ENCODE results near the gene CFAP61.
"Not testable (repeated sequence)": the region's sequence is repeated elsewhere in the genome, so short reads cannot be mapped to it uniquely, and the experiment has no call there.

CFAP61 gene

DNA sequence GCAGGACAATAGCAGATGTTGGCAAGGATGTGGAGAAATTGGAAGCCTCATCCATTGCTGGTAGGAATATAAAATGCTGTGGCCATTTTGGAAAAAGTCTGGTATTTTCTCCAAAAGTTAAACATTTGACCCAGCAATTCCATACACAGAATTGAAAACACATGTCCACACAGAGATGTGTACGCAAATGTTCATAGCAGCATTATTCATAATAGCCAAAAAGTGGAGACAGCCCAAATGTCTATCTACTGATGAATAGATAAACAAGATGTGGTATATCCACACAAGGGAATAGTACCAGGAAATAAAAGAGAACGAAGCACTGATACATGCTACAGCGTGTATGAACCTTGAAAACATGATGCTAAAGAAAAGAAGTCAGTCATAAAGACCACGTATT, 40.5 kb downstream of the CFAP61 start:
- FAIRE-seq (no peak), DNase-seq (ENCODE audit: low spot score) (no peak)

DNA sequence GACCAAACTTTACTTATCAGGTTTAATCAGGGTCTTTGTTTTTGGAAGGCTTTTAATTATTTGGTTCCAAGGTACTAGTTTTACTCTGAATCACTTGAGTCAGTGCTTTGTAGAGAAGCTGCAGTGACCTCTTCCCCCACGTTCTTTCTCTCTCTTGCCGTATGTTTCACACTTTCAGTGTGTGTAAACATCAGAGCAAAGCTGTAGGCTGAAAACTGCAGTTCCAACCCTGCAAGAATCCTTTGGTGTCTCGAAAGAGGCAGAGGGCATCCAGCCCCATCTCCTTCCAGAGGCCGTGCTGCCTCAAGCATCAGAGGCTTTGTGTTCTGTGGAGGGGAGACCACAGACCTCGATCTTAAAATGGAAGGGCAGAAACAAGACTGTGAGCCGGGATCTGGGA, 42.1 kb downstream of the CFAP61 start:
- no peak for FAIRE-seq
- DNase-seq (ENCODE audit: low spot score), result no peak

DNA sequence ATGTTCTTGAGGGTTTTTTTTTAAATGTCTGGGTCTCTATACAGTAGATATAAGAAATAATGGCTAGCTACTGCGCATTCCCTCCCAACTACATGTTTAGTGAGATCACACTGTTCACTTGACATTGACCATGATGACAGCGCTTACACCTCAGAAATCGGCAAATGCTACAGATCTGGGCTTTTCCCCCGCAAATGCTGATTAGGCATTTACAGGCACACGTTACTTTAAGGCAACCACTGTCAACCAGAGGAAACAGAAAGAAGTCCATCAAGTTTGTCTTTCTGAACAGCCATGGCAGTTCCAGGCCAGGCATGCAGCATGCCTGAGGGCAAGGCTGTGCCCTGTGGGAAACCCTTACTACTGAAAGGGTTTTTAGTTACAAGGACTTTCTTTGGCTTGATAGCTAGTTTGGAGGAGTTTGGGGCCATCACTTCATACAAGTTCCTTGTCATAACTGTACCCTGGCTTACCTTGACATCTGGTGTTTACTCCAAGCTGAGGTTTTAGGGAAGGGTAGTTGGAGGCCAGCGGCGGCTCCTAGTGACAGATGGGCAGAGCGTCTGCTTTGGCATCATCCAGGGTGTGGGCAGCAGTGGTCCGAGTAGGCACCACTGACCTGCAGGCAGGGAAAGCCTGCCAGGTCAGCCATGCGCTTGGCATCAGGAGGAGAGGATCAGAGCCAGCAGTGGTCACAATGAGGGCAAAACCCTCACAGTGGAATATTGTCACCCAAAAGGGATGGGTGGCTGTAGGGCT, 43.0 kb downstream of the CFAP61 start:
- DNase-seq (ENCODE audit: low spot score) (no peak), FAIRE-seq (no peak)

DNA sequence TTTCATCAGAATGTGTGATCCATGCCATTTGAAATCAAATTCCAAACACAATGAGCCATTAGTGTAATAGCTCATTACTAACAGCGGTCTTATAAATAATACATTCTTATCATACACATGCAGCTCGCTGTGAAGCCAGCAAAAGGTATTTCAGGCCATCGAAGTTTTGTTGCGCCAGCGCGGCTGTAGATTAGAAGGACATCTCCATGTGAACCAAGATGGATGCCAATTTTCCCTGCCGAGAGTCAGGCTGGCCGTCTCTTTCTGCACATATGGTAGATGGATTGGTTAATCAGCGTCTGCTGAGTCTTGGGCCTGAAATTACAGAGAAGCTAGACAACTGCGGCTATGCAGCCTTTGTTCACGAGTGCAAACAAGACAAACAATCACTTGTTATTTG, 44.1 kb downstream of the CFAP61 start:
- DNase-seq (ENCODE audit: low spot score) (no peak), FAIRE-seq (no peak)

DNA sequence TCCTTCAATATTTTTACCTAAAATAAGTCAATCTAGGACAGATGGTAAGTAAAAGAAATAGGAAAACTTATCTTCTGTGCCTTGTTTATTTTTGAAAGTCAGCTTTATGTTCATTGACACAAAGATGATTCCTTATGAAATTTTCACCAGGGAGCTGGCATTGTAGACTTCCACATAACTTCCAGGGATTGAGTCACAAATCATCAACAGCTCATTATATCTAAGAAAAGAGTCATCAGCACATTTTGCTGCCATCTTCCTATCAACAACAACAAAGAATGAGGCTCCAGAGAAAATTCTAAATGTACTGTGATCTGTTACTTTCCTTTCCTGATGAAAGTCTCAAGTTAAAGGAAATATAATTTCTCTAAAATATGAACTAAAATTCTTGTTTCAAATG, 48.5 kb downstream of the CFAP61 start:
- no peak for FAIRE-seq

DNA sequence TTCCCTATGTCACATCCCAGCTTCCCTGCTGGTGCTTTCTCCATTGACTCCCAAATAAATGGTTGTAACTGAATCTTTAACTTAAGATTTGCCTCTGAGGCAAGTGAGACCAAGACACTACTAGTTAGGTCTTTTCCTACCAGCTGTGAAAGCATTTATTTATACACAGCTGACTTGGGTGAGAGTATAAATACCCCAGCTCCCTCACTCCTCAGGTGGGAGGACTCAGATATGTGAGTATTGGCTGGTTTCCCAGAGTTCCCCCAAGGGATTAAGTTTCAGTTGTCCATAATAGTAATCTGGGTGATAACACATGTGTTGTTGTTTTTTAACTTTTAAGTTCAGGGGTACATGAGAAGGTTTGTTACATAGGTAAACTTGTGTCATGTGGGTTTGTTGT, 49.8 kb downstream of the CFAP61 start:
- no peak for FAIRE-seq
- DNase-seq (ENCODE audit: low spot score), result no peak

More for the DNA sequence above, 48.5 kb downstream of the CFAP61 start:
- no peak for DNase-seq (ENCODE audit: low spot score)

DNA sequence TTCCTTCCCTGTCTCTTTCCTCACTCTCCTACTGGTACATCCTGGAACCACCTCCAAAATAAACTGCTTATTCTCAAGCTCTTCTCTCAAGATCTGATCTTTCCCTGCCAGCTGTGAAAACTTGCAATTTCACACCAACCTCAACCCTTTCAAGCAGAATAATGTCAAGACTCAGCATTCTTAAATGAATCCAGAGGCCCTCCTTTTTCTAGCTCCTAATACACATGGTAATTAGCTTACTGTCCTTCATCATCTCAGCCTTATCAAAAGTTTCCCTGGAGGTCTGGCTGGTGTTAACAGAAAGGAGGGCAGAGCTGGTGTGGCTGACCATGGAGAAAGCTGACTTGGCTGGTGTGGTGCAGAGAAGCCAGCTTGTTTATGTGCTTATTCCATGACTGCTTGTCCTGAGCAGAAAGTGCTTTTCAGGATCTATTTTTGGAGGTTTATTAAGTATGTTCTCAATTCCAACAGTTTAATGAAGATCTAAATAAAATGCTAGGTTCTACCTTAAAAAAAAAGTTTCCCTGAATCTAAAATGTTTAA, 50.5 kb downstream of the CFAP61 start:
- DNase-seq (ENCODE audit: low spot score) (no peak), FAIRE-seq (no peak)

DNA sequence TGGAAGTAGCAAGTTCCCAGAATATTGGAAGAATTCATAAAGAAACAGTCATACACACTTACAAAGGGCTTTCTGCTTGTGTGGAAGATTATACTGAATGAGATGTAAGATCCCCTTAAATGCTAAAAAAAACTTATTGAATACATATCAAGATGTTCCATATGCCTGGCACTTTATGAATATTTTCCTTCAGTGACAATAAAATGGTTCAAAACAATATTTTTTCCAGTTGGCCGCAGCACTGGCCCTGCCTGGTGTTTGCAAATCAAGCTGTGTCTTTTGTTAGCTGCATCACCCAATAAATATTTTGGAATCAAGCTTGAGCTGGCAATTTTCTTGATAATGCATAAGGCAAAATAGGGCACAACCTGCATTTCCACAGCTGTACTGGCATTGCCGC, 51.2 kb downstream of the CFAP61 start:
- DNase-seq (ENCODE audit: low spot score) (no peak), FAIRE-seq (no peak)

DNA sequence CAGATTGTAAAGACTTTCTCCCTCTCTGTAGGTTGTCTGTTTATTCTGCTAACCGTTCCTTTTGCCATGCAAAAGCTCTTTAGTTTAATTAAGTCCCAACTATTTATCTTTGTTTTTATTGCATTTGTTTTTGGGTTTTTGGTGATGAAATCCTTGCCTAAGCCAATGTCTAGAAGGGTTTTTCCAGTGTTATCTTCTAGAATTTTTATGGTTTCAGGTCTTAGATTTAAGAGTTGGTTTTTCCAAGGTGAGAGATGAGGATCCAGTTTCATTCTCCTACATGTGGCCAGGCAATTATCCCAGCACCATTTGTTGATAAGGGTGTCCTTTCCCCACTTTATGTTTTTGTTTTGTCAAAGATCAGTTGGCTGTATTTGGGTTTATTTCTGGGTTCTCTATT, 70.9 kb downstream of the CFAP61 start:
- not testable (repeated sequence) for FAIRE-seq; DNase-seq (ENCODE audit: low spot score)

DNA sequence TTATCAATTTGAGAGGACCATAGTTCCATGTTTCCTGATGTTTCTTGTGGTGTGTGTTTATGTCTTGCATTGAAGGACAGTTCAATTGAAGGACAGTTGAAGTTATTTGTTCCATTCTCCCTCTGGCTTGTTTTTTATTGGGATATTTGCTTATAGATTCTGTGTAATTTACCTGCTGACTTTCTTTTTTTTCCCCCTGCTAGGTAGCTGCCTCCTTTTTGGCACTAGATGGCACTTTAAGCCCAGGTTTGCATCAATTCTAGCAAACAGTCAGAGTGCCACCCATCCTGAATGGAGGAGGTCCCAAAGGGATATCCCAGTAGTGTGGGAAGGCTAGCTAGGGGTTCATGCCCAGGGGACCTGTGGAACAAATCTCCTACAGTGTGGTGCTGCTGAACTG, 78.1 kb downstream of the CFAP61 start:
- no peak for DNase-seq (ENCODE audit: low spot score)
- FAIRE-seq, result no peak

DNA sequence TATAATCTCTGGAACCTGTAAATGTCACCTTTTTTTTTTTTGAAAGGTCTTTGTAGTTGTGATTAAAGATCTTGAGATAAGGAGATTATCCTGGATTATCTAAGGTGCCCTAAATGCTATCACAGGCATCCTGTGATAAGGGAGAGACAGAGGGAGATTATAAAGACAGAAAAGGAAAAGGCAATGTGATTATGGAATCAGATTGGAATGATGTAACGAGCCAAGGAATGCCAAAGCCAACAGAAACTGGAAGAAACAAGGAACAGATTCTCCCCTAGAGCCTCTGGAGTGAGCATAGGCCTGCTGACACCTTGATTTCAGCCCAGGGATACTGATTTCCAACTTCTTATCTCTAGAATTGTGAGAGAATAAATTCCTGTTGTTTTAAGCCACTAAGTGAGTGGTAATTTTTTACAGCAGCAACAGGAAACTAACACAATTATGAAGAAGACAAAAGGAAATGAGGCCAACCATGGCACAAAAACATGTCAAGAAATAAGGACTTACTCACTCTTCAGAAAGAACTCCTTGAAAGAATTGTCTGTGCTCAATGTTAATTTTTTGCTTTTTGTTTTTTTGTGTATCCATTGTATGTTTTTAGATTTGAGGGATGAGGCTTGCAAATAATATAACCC, 82.7 kb downstream of the CFAP61 start:
- DNase-seq (ENCODE audit: low spot score) (no peak), FAIRE-seq (no peak)

DNA sequence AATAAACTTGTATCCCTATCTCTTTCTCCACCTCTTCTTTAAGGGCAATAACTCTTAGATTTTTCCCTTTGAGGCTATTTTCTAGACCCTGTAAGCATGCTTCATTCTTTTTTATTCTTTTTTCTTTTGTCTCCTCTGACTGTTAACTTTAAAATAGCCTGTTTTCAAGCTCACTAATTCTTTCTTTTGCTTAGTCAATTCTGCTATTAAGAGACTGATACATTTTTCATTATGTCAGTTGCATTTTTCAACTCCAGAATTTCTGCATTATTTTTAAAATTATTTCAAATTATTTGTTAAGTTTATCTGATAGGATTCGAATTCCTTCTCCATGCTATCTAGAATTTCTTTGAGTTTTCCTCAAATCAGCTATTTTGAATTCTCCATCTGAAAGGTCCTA, 84.0 kb downstream of the CFAP61 start:
- DNase-seq (ENCODE audit: low spot score), result no peak
- no peak for FAIRE-seq

DNA sequence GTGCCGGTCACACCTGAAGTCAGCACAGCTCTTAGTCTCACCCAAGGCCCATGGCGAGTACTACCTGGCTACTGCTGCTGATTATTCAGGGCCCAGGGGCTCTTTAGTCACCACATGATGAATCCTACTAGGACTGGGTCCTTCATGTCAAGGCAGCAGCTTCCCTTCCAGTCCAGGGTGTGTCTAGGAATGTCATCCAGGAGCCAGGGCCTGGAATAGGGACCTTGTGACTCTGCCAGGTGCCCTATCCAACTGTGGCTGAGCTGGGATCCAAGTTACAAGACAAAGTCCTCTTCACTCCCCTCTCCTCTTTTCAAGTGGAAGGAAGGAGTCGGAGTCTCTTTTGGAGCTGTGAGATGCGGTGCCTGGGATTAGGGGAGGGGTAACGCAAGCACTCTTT, 85.5 kb downstream of the CFAP61 start:
- no peak for DNase-seq (ENCODE audit: low spot score)
- no peak for FAIRE-seq

DNA sequence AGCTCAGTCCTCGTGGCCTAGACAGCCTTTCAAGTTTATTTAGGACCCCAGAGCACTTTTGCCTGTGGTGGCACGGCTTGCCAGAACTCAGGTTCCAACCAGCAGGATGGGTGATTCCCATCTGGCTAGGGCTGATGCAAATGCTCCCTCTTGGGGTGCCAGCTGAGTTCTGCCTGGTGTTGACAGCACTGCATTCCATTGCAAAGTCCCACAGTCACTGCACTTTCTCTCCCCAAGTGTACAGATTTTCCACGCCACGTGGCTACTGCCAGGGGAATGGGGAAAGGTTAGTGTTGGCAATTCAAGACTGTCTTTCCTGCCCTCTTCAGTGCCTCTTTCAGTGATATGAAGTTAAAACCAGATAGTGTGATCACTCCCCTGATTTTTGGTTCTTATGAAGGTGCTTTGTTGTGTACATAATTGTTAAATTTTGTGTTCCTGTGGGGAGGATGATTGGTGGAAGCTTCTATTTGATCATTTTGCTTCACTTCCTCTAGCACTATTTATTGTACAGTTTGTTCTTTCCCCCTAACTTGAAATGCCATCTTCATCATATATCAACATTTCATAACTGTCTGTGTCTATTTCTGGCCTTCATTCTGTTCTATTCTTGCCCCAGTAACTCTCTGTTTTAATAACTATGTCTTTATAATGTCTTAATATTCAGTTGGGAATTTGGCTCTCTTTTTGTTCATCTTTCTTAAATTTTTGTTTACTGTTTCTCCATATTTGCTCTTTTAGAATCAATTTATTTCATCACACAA, 86.2 kb downstream of the CFAP61 start:
- no peak for FAIRE-seq
- DNase-seq (ENCODE audit: low spot score), result no peak

DNA sequence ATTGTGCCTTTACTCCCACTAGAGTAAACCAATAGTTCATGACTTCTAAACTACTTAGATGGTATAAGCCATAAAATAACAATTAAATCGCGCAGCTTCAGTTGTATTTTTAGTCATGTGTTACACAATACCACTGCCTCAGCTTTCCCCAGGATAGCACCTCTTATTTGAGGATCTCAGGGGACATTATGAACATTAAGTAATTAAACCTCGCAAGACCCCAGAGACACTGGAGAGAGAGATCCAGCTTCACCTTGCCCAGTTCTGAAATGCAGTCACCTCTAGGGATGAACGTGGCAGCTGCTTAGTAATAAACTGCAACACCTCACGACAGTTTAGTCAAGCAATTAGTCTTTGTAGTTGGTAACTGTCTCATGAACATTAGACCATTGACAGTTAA, 87.1 kb downstream of the CFAP61 start:
- FAIRE-seq, result no peak

DNA sequence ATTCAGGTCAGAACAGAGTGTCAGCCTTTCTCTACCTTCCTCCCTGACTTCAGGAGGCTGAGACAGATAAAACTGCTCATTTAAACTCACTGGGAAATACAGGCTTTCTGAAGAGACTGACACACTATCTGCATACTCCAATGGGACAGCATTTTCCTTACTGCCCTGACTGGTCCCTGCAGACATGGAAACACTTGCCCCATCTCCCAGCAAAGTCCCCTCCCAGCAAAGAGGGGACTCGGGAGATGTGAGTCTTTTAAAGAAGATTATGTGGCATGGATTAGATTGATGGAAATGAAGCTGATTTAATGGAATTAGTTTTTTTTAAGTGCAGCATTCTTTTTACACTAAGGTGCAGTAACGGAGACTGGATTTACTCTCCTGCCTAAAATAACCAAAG, 90.8 kb downstream of the CFAP61 start:
- FAIRE-seq, result no peak

More for the DNA sequence above, 87.1 kb downstream of the CFAP61 start:
- no peak for DNase-seq (ENCODE audit: low spot score)

DNA sequence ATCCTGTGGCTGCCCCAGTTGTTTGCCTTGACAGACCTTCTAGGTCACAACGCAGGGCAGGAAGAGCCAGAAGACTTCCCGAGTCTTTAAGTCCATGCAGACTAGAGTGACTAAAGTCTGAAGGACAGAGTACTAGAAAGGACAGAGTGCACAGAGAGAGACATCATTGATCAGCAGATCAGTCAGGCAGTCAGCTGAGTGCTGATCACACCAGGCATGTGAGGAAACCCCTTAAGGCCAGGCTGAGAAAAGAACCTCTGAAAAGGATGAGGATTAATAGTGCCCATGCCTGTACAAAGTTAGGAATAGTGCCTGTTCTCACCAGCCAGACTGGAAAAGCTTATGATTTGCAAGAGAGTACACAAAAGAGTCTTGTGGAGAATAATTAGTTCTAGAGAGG, 91.3 kb downstream of the CFAP61 start:
- DNase-seq (ENCODE audit: low spot score) (no peak), FAIRE-seq (no peak)

More for the DNA sequence above, 90.8 kb downstream of the CFAP61 start:
- no peak for DNase-seq (ENCODE audit: low spot score)

DNA sequence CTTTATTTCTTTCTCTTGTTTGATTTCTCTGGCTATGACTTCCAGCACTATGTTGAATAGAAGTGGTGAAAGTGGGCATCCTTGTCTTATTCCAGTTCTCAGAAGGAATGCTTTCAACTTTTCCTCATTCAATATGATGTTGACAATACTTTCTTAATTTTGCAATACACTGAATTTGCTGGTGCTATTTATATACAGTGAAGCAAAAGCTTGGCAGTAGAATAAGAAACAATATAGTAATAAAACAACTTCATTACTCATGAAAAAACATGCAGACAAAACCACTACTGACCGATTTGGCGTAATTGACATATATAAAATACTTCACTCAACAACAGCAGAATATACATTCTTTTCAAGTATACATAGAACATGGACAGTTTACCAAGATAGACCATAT, 96.4 kb downstream of the CFAP61 start:
- DNase-seq (ENCODE audit: low spot score), result no peak
- FAIRE-seq, result no peak

DNA sequence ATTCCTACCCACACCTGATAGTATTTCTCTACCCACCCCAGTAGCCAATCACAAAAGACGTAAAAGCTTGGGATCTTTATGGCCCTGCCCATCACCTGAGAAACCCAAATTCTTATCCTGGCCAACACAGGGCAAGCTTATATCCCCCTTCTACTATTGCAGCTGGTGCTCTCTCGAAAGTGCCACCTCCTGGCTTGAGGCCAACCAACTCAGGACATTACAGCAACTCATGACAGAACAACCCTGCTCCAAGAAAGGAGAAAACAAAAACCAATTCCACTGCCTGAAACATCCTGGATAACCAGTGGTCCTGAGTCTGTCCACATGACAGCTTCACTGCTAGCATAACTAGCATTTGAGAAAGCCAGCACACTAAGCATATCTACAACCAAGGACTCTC, 97.9 kb downstream of the CFAP61 start:
- FAIRE-seq, result no peak
- DNase-seq (ENCODE audit: low spot score), result no peak

DNA sequence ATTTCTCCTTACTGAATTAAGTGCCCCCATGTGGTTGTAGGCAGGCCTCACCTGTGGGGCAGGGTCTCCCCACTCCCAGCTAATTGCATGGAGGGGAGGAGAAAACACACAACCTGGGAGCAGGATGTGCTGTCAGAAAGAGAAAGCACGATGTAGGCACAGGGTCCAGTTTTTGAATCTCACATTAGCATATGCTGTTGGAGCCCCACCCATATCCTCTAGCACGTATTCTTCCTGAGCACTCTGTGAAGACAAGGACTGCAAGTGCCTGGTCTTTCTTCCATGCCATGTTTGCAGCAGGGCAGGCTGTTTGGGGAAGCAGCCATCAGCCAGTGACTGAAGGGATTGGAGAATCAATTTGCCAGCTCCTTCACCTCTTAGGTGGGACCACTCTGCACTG, 108.2 kb downstream of the CFAP61 start:
- FAIRE-seq (no peak), DNase-seq (ENCODE audit: low spot score) (no peak)

DNA sequence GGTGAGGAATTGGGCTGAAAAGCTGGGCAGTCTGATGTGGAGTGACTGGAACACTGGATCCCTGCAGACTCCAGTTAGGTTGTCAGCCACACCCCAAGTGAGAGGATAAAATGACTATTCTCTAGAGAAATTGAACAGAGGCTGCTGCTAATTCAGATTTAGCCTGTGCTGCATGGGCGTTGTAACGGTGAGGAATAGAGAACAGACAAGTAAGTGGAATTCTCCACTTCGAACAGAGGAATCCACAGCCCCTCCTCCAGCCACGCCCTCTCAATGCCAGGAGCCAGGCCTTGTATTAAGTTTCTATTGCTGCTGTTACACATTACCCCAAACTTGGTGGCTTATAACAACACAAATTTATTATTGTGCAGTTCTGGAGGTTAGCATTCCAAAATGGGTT, 109.3 kb downstream of the CFAP61 start:
- DNase-seq (ENCODE audit: low spot score), result no peak
- FAIRE-seq, result no peak

DNA sequence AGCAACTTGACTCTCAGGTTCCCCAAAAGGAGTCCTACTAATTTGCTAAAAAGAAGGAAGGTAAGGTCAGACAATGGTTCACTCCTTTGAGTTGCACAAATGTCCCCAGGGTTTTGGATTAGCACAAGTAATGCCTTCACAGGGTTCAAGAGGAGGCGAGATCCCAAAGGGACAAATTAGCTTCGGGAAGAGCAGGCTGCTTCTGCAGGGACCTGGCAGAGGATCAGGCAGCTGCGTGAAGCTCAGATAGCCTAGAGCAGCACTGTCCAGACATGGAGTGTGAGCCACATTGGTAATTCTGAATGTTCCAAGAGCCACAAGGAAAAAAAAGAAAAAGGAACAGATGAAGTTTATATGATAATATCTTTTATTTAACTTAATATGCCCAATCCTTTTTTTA, 115.4 kb downstream of the CFAP61 start:
- FAIRE-seq (no peak), DNase-seq (ENCODE audit: low spot score) (no peak)
